H1 (cell line): ENCODE data around the gene THAP2. TPM values are rescaled to one million over a fixed set of nuclear protein-coding genes. Genes with fewer than 3 reads are reported as not detected.

Experiments
- CTCF ChIA-PET: fragments of 300-600 bp; sonication (Branson Sonifier 250); formaldehyde crosslinking; loops from one replicate; lab custom pipeline; 2021; ENCODE audit not compliant: partially characterized antibody; lab: Charles Lee
- POLR2A ChIA-PET: fragments of 300-600 bp; sonication (Branson Sonifier 250); formaldehyde crosslinking; loops from one replicate; lab custom pipeline; 2021; ENCODE audit warnings: inconsistent platforms; ENCODE audit not compliant: partially characterized antibody; lab: Charles Lee
- DNase-seq, 2 experiments: peaks; one replicate each; pipeline versions ENCODE4 v3.0.0 to v3.0.0-alpha.2; 2010 to 2022; ENCODE audit warnings: low spot score in 2 of 2, low read depth in 1 of 2, mixed read lengths in 1 of 2
- FAIRE-seq: peaks from 2 replicates; lab custom pipeline; 2011; peaks lifted over from hg19 to GRCh38; lab: Jason Lieb, UNC
- H2AFZ ChIP-seq: 2 replicates; pipeline ENCODE4 v1.8.1; 2012; ENCODE audit warnings: low read length, inconsistent platforms
- H2AK5ac ChIP-seq: 2 replicates; pipeline ENCODE4 v1.6.1; 2013; ENCODE audit warnings: low read depth, low read length
- H2BK120ac ChIP-seq: replicated peaks from 2 replicates; pipeline ENCODE3; 2013; ENCODE audit warnings: low read depth, low read length, inconsistent platforms
- H2BK12ac ChIP-seq: 2 replicates; pipeline ENCODE4 v1.6.1; 2013; ENCODE audit warnings: low read depth, low read length
- H2BK15ac ChIP-seq: 2 replicates; pipeline ENCODE4 v1.6.1; 2013; ENCODE audit warnings: low read length
- H2BK20ac ChIP-seq: 2 replicates; pipeline ENCODE4 v1.6.1; 2013; ENCODE audit warnings: low read length
- H2BK5ac ChIP-seq: 2 replicates; pipeline ENCODE4 v1.6.1; 2013; ENCODE audit warnings: low read depth, low read length
- H3K14ac ChIP-seq: 2 replicates; pipeline ENCODE4 v1.6.1; 2013; ENCODE audit warnings: inconsistent platforms; ENCODE audit not compliant: insufficient read length
- H3K18ac ChIP-seq: 2 replicates; pipeline ENCODE4 v1.6.1; 2013; ENCODE audit warnings: low read length; ENCODE audit errors: extremely low read depth
- H3K23ac ChIP-seq: 2 replicates; pipeline ENCODE4 v1.6.1; 2013; ENCODE audit warnings: inconsistent platforms; ENCODE audit not compliant: insufficient read length
- H3K23me2 ChIP-seq: 2 replicates; pipeline ENCODE4 v1.6.1; 2013; ENCODE audit warnings: low read depth, low read length
- H3K27ac ChIP-seq: 2 replicates; pipeline ENCODE4 v1.6.1; 2011; ENCODE audit warnings: low read depth, low read length, inconsistent platforms
- H3K27me3 ChIP-seq, 4 experiments: replicated peaks in 1 of 4; 1 replicate in 1 of 4; 2 replicates in 3 of 4; pipeline versions ENCODE4 v1.6.1 to v1.8.1; 2011 to 2013; ENCODE audit warnings: low read length in 3 of 4, mild to moderate bottlenecking in 3 of 4, inconsistent platforms in 2 of 4, mixed read lengths in 2 of 4, moderate library complexity in 1 of 4; ENCODE audit not compliant: control insufficient read depth in 3 of 4, insufficient read depth in 3 of 4; ENCODE audit errors: extremely low read depth in 1 of 4
- H3K36me3 ChIP-seq, 4 experiments: 2 replicates each; pipeline versions ENCODE4 v1.6.1 to v1.8.1; 2011 to 2013; ENCODE audit warnings: mild to moderate bottlenecking in 4 of 4, low read length in 3 of 4, moderate library complexity in 2 of 4, control low read depth in 1 of 4, inconsistent platforms in 1 of 4; ENCODE audit not compliant: insufficient read depth in 4 of 4, control insufficient read depth in 2 of 4
- H3K4ac ChIP-seq: replicated peaks from 2 replicates; pipeline ENCODE3; 2013; ENCODE audit warnings: low read length, low read depth, mixed read lengths, inconsistent platforms; ENCODE audit not compliant: insufficient read length
- H3K4me1 ChIP-seq, 4 experiments: replicated peaks in 1 of 4; 1 replicate in 1 of 4; 2 replicates in 3 of 4; pipeline versions ENCODE4 v1.6.1 to v1.8.1; 2011 to 2013; ENCODE audit warnings: low read length in 3 of 4, inconsistent platforms in 2 of 4, mixed read lengths in 1 of 4; ENCODE audit not compliant: insufficient read depth in 4 of 4, control insufficient read depth in 3 of 4
- H3K4me2 ChIP-seq, 2 experiments: 2 replicates each; pipeline versions ENCODE4 v1.6.1 to v1.8.1; 2011 to 2013; ENCODE audit warnings: low read depth in 2 of 2, low read length in 2 of 2, control low read depth in 1 of 2, inconsistent platforms in 1 of 2, mild to moderate bottlenecking in 1 of 2; ENCODE audit not compliant: insufficient read depth in 1 of 2
- H3K4me3 ChIP-seq, 4 experiments: fragments of 200-600, 300-600 bp in 1 of 4; sonication (generic), shearing (Covaris generic), sonication (Bioruptor Twin) in 1 of 4; 2 replicates each; pipeline versions ENCODE4 v1.5.1 to v1.8.1; 2011 to 2016; ENCODE audit warnings: low read length in 4 of 4, low read depth in 3 of 4, control low read depth in 2 of 4, inconsistent platforms in 2 of 4, mild to moderate bottlenecking in 2 of 4, mixed read lengths in 1 of 4, moderate library complexity in 1 of 4; ENCODE audit not compliant: insufficient read depth in 2 of 4; ENCODE audit errors: extremely low read depth in 1 of 4
- H3K56ac ChIP-seq: replicated peaks from 2 replicates; pipeline ENCODE3; 2013; ENCODE audit warnings: low read depth, mild to moderate bottlenecking, mixed read lengths, low read length, inconsistent platforms; ENCODE audit not compliant: insufficient read length
- H3K79me1 ChIP-seq: 2 replicates; pipeline ENCODE4 v1.6.1; 2013; ENCODE audit warnings: low read depth, low read length, control low read depth
- H3K79me2 ChIP-seq, 2 experiments: 2 replicates each; pipeline versions ENCODE4 v1.6.1 to v1.8.1; 2012 to 2013; ENCODE audit warnings: low read length in 2 of 2, mild to moderate bottlenecking in 2 of 2, inconsistent platforms in 1 of 2; ENCODE audit not compliant: insufficient read depth in 2 of 2, control insufficient read depth in 1 of 2
- H3K9ac ChIP-seq, 4 experiments: replicated peaks in 1 of 4; 1 replicate in 1 of 4; 2 replicates in 3 of 4; pipeline versions ENCODE4 v1.6.1 to v1.8.1; 2011 to 2013; ENCODE audit warnings: low read depth in 3 of 4, low read length in 3 of 4, control low read depth in 2 of 4, mild to moderate bottlenecking in 2 of 4, moderate library complexity in 2 of 4, inconsistent platforms in 1 of 4; ENCODE audit errors: extremely low read depth in 1 of 4
- H3K9me3 ChIP-seq, 2 experiments: 2 replicates each; pipeline versions ENCODE4 v1.6.1 to v1.8.1; 2012 to 2013; ENCODE audit warnings: mild to moderate bottlenecking in 2 of 2, moderate library complexity in 2 of 2, control low read depth in 1 of 2, inconsistent platforms in 1 of 2, low read depth in 1 of 2, low read length in 1 of 2, mixed read lengths in 1 of 2; ENCODE audit not compliant: insufficient read depth in 2 of 2
- H4K20me1 ChIP-seq, 2 experiments: replicated peaks in 1 of 2; 2 replicates each; pipeline versions ENCODE3 to v1.8.1; 2011 to 2013; ENCODE audit warnings: inconsistent platforms in 2 of 2, low read length in 2 of 2, mild to moderate bottlenecking in 1 of 2; ENCODE audit not compliant: insufficient read depth in 2 of 2, control insufficient read depth in 1 of 2
- H4K5ac ChIP-seq: 2 replicates; pipeline ENCODE4 v1.6.1; 2013; ENCODE audit warnings: low read length, low read depth, mixed read lengths, inconsistent platforms; ENCODE audit not compliant: insufficient read length
- H4K8ac ChIP-seq: 2 replicates; pipeline ENCODE4 v1.8.0; 2013; ENCODE audit warnings: mild to moderate bottlenecking, moderate library complexity, low read length, inconsistent platforms; ENCODE audit not compliant: insufficient read depth; ENCODE audit errors: extremely low read depth
- H4K91ac ChIP-seq: replicated peaks from 2 replicates; pipeline ENCODE3; 2013; ENCODE audit warnings: low read length, mixed read lengths, inconsistent platforms; ENCODE audit not compliant: insufficient read length
- BCL11A ChIP-seq, 2 experiments: IDR thresholded peaks; one replicate each; pipeline ENCODE4 v1.6.1; 2011; ENCODE audit warnings: low read depth in 2 of 2, low read length in 2 of 2, mild to moderate bottlenecking in 2 of 2
- CBX8 ChIP-seq: fragments of 300-800, 300-1000 bp; sonication (generic); IDR thresholded peaks from 2 replicates; pipeline ENCODE4 v1.7.1; 2016; ENCODE audit warnings: low read depth, low read length, borderline replicate concordance
- GTF2F1 ChIP-seq: IDR thresholded peaks from 2 replicates; pipeline ENCODE4 v1.6.1; 2012; ENCODE audit warnings: low read depth, low read length, improper control_type of control experiment, borderline replicate concordance
- KDM5A ChIP-seq: fragments of 200-600 bp; IDR thresholded peaks from 2 replicates; pipeline ENCODE4 v1.7.1; 2012; ENCODE audit warnings: mild to moderate bottlenecking, low read length, inconsistent platforms, mixed read lengths
- NRF1 ChIP-seq: IDR thresholded peaks from 2 replicates; pipeline ENCODE4 v1.6.1; 2011; ENCODE audit warnings: mild to moderate bottlenecking, low read depth, low read length, improper control_type of control experiment
- POLR2AphosphoS5 ChIP-seq: IDR thresholded peaks from 2 replicates; pipeline ENCODE4 v1.6.1; 2011; ENCODE audit warnings: low read depth, low read length
- SIX5 ChIP-seq: IDR thresholded peaks from 2 replicates; pipeline ENCODE4 v1.6.1; 2011; ENCODE audit warnings: mild to moderate bottlenecking, low read depth, low read length
- SP1 ChIP-seq: IDR thresholded peaks from 2 replicates; pipeline ENCODE4 v1.6.1; 2011; ENCODE audit warnings: low read depth, low read length
- SP4 ChIP-seq: IDR thresholded peaks from 2 replicates; pipeline ENCODE4 v1.6.1; 2012; ENCODE audit warnings: low read length, inconsistent platforms
- SRF ChIP-seq: IDR thresholded peaks from 2 replicates; pipeline ENCODE4 v1.6.1; 2011; ENCODE audit warnings: mild to moderate bottlenecking, low read depth, low read length, moderate library complexity
- ZNF274 ChIP-seq: IDR thresholded peaks from 2 replicates; pipeline ENCODE4 v1.7.0; 2012; ENCODE audit warnings: low read length, borderline replicate concordance; ENCODE audit errors: extremely low read depth
- WGBS, 2 experiments: shearing (Covaris generic) in 1 of 2; methylation state at CpG; one replicate each; pipeline versions ENCODE4 v1.1.6 to v1.1.7; 2013 to 2015; ENCODE audit warnings: low lambda C conversion rate in 2 of 2, mixed read lengths in 2 of 2, inconsistent platforms in 1 of 2, low coverage in 1 of 2, missing lambda C conversion rate in 1 of 2; ENCODE audit not compliant: insufficient replicate concordance in 2 of 2, insufficient coverage in 1 of 2, insufficient read length in 1 of 2; ENCODE audit errors: extremely low coverage in 1 of 2, missing lambda C conversion rate in 1 of 2; 5-methylcytosine and 5-hydroxymethylcytosine counted together
- polyA plus RNA-seq, 7 experiments: library from polyadenylated mRNA; depleted of rRNA in 3 of 7; stranded (reverse) in 5 of 7; unstranded in 2 of 7; fragments of >200 nt in 5 of 7; fragments of 200-250 nt in 2 of 7; gene quantifications; 1 replicate in 5 of 7; 2 replicates in 1 of 7; 4 replicates in 1 of 7; pipeline versions ENCODE4 v1.2.1 to v1.2.3, GENCODE V29; 2011 to 2013; ENCODE audit warnings: missing spikeins in 2 of 7, mixed read lengths in 2 of 7
- total RNA-seq: library from RNA; stranded (reverse); fragmentation: NEBNext Ultra II Directional; extraction: Animal tissue kit (Norgen Biotek cat#: 25700); gene quantifications from 2 replicates; pipeline ENCODE4 v1.2.1, GENCODE V29; 2021
- TF ChIP-seq, protein P1 (sequence below): IDR thresholded peaks from 2 replicates; pipeline ENCODE4 v1.6.1; 2012; ENCODE audit warnings: inconsistent platforms
- TF ChIP-seq, protein P2 (sequence below): IDR thresholded peaks from 2 replicates; pipeline ENCODE4 v1.6.1; 2012; ENCODE audit warnings: low read length, inconsistent platforms

Gene THAP2
- total and polyA plus RNA-seq, 2 of the 8 experiments (the other 6 are each of a cell fraction or from before 2014, with no cell fraction given): 1.8 to 5.3 TPM

DNA sequence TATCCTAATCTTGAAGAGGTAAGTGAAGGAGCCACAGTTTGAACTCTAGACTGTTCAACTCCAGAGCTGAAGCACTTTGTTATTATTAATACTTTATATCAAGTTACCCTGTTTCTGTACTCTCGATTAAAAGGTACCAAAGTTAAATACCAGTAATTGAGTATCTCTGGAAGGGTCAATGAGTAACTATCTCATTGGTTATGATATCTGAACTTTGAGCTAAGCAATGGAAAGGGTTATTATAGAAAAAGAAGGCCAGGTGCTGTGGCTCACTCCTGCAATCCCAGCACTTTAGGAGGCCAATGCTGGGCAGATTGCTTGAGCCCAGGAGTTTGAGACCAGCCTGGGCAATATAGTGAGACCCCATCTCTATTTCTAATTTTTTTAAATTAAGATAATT, 31.7 kb downstream of the THAP2 start:
- Histone ChIP-seq H3K9ac (no peak overlapping the region), H2BK20ac (no peak overlapping the region), H4K5ac (no peak overlapping the region), H3K4ac (no peak overlapping the region), H2BK15ac (no peak overlapping the region), H4K8ac (no peak overlapping the region), H3K79me1 (no peaks in the 10 kb centered on the region), H3K18ac (no peak overlapping the region), H3K36me3 (peaks cover 0 to 12% (median 4%) of the 10 kb centered on the region in 4 experiments; a peak in 3 of 8 replicates), H3K27ac (no peak overlapping the region), H2BK5ac (no peak overlapping the region), H3K27me3 (no peaks in the 10 kb centered on the region), H3K14ac (no peak overlapping the region), H4K91ac (no peak overlapping the region), H3K23me2 (no peaks in the 10 kb centered on the region), H2AFZ (no peak overlapping the region), H4K20me1 (peaks cover 0 to 2% of the 10 kb centered on the region in 2 experiments), H3K79me2 (no peaks in the 10 kb centered on the region), H3K4me1 (no peaks in the 10 kb centered on the region), H3K56ac (no peak overlapping the region), H3K4me2 (no peak overlapping the region), H2AK5ac (no peak overlapping the region), H2BK12ac (no peak overlapping the region), H3K23ac (no peak overlapping the region), H3K9me3 (no peaks in the 10 kb centered on the region), H2BK120ac (no peak overlapping the region), H3K4me3 (no peak overlapping the region)
- DNase-seq (no peak), FAIRE-seq (no peak)
- ChIA-PET POLR2A (interaction anchor here (0.6 to 2.7 kb wide), 3 partner anchors 10 to 91 kb away, joined by 3 to 8 read pairs (median 4); partner anchors contain the start of genes THAP2, TMEM19 and ZFC3H1), CTCF (interaction anchor here (0.9 to 1.3 kb wide), 2 partner anchors 10 to 51 kb away, joined by 3 to 4 read pairs; no protein-coding TSS in a partner anchor)
- WGBS, 2 experiments: 91% methylated on average over 1 of the region's 1 CpG; no CpG with 5 or more reads in 1 of the 2 experiments
- no peak for TF ChIP-seq NRF1
- TF ChIP-seq SP1: no peak
- TF ChIP-seq CBX8: no peak
- TF ChIP-seq BCL11A (IDR thresholded peaks at IDR 0.05; ENCODE audit: low read depth in 2 of 2, low read length in 2 of 2): no peak
- TF ChIP-seq, protein P1, sequence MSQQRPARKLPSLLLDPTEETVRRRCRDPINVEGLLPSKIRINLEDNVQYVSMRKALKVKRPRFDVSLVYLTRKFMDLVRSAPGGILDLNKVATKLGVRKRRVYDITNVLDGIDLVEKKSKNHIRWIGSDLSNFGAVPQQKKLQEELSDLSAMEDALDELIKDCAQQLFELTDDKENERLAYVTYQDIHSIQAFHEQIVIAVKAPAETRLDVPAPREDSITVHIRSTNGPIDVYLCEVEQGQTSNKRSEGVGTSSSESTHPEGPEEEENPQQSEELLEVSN: no peak
- no peak for TF ChIP-seq SRF
- no peak for TF ChIP-seq SIX5
- no peak for TF ChIP-seq KDM5A
- TF ChIP-seq POLR2AphosphoS5: no peak
- TF ChIP-seq, protein P2, sequence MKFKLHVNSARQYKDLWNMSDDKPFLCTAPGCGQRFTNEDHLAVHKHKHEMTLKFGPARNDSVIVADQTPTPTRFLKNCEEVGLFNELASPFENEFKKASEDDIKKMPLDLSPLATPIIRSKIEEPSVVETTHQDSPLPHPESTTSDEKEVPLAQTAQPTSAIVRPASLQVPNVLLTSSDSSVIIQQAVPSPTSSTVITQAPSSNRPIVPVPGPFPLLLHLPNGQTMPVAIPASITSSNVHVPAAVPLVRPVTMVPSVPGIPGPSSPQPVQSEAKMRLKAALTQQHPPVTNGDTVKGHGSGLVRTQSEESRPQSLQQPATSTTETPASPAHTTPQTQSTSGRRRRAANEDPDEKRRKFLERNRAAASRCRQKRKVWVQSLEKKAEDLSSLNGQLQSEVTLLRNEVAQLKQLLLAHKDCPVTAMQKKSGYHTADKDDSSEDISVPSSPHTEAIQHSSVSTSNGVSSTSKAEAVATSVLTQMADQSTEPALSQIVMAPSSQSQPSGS: no peak
- TF ChIP-seq SP4: no peak
- no peak for TF ChIP-seq ZNF274
- TF ChIP-seq GTF2F1: no peak
